Type B pancreatic cell (in vitro differentiated cells): Measurements from ENCODE around the gene PKD2L2. TPM values are rescaled to one million over a fixed set of nuclear protein-coding genes. Genes with fewer than 3 reads are reported as not detected.

Experiments used
- DNase-seq: peaks from one replicate; pipeline ENCODE4 v3.0.0; 2021; ENCODE audit warnings: mixed read lengths; ENCODE audit not compliant: unreplicated experiment; ENCODE audit errors: extremely low spot score
- H3K27ac Mint-ChIP-seq: 2 replicates; pipeline ENCODE4 v1.8.0; 2021; ENCODE audit warnings: mild to moderate bottlenecking, mixed read lengths
- H3K27me3 Mint-ChIP-seq: 2 replicates; pipeline ENCODE4 v1.8.0; 2021; ENCODE audit warnings: mixed read lengths
- H3K36me3 Mint-ChIP-seq: 2 replicates; pipeline ENCODE4 v1.8.0; 2021; ENCODE audit warnings: mixed read lengths
- H3K4me1 Mint-ChIP-seq: one replicate; pipeline ENCODE4 v1.8.0; 2021; ENCODE audit warnings: mixed read lengths; ENCODE audit not compliant: unreplicated experiment
- H3K4me3 Mint-ChIP-seq: 2 replicates; pipeline ENCODE4 v1.8.0; 2021; ENCODE audit warnings: mild to moderate bottlenecking, mixed read lengths
- H3K9me3 Mint-ChIP-seq: 2 replicates; pipeline ENCODE4 v1.8.0; 2021; ENCODE audit warnings: mixed read lengths
- total RNA-seq: library from RNA; stranded (reverse); gene quantifications from 2 replicates; pipeline ENCODE4 v1.2.1, GENCODE V29; 2021; ENCODE audit warnings: low replicate concordance
- TF ChIP-seq, protein P1 (sequence below): fragments of 200-600 bp; sonication (generic); conservative IDR thresholded peaks from 2 replicates; pipeline ENCODE4 v1.5.0; 2021; ENCODE audit warnings: antibody characterized with exemption, mild to moderate bottlenecking

Gene PKD2L2
- total RNA-seq, 1 donor from 2014 or later: not detected

- Mint-ChIP-seq H3K36me3 (no peaks in the 10 kb centered on the region), H3K27ac (no peak overlapping the region), H3K9me3 (no peaks in the 10 kb centered on the region), H3K4me1 (no peaks in the 10 kb centered on the region), H3K27me3 (no peaks in the 10 kb centered on the region), H3K4me3 (no peak overlapping the region)
- TF ChIP-seq, protein P1, sequence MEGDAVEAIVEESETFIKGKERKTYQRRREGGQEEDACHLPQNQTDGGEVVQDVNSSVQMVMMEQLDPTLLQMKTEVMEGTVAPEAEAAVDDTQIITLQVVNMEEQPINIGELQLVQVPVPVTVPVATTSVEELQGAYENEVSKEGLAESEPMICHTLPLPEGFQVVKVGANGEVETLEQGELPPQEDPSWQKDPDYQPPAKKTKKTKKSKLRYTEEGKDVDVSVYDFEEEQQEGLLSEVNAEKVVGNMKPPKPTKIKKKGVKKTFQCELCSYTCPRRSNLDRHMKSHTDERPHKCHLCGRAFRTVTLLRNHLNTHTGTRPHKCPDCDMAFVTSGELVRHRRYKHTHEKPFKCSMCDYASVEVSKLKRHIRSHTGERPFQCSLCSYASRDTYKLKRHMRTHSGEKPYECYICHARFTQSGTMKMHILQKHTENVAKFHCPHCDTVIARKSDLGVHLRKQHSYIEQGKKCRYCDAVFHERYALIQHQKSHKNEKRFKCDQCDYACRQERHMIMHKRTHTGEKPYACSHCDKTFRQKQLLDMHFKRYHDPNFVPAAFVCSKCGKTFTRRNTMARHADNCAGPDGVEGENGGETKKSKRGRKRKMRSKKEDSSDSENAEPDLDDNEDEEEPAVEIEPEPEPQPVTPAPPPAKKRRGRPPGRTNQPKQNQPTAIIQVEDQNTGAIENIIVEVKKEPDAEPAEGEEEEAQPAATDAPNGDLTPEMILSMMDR: no peak
- no peak for DNase-seq
Measured at GRCh38 chr5:137876101-137876500, 13.2 kb upstream of the PKD2L2 start.

DNA sequence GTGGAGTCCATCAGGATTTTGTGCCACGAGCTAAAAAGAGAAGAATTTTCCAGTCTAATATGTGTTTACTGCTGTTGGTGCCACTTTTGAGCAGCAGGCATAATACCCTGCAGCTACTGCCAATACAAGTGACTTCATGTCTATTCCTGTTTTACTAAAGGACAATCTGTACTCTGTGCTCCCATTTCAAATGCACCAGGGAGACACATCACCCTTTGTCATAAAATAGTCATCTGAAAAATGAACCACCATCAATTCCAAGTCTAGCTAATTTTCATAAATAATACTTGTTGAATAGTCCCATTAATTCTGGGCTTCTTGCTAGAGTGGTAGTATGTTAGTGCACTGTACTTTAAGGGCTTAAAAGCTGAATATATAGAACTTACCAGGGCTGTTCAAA, 8.9 kb upstream of the PKD2L2 start:
- no peaks in the 10 kb centered on the region for H3K4me1 Mint-ChIP-seq
- TF ChIP-seq, protein P1: no peak
- H3K9me3 Mint-ChIP-seq: no peaks in the 10 kb centered on the region
- DNase-seq: no peak
- H3K27me3 Mint-ChIP-seq: no peaks in the 10 kb centered on the region
- H3K4me3 Mint-ChIP-seq: no peak overlapping the region
- no peak overlapping the region for H3K27ac Mint-ChIP-seq
- H3K36me3 Mint-ChIP-seq: no peaks in the 10 kb centered on the region

DNA sequence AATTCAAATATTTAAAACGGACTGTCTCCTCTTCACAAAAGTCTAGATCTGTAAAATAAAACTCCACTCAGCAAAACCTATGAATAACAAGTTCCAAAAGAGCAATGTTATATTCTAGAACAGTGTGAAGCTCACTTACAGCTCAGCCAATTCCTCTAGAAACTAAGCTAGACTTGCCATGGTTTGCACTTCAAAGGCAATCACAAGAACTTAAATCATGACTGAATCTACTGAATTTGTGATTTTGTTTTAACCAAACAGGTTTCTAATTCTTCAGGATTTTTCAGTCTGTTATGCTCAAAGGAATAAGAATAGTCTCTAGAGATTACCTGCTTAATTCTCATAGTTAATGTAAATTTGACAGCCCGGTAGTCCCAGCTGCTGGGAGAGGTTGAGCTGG, 1.4 kb upstream of the PKD2L2 start:
- no peak for DNase-seq
- H3K27ac Mint-ChIP-seq: no peak overlapping the region
- TF ChIP-seq, protein P1: no peak

GRCh38 chr5:137888466-137888862, 793 bp upstream of the PKD2L2 start:
- no peak for DNase-seq
- H3K27ac Mint-ChIP-seq: no peak overlapping the region
- no peaks in the 10 kb centered on the region for H3K36me3 Mint-ChIP-seq
- H3K27me3 Mint-ChIP-seq: no peaks in the 10 kb centered on the region
- TF ChIP-seq, protein P1: no peak
- peaks cover 11% of the 10 kb centered on the region for H3K4me1 Mint-ChIP-seq
- H3K9me3 Mint-ChIP-seq: peaks cover 4% of the 10 kb centered on the region
- H3K4me3 Mint-ChIP-seq: peak overlapping the region; percentile 64

More for the DNA sequence above, 1.4 kb upstream of the PKD2L2 start:
- peaks cover 4% of the 10 kb centered on the region for H3K9me3 Mint-ChIP-seq
- H3K4me3 Mint-ChIP-seq: no peak overlapping the region
- no peaks in the 10 kb centered on the region for H3K27me3 Mint-ChIP-seq
- peaks cover 11% of the 10 kb centered on the region for H3K4me1 Mint-ChIP-seq
- no peaks in the 10 kb centered on the region for H3K36me3 Mint-ChIP-seq

- no peaks in the 10 kb centered on the region for H3K27me3 Mint-ChIP-seq
- H3K36me3 Mint-ChIP-seq: no peaks in the 10 kb centered on the region
- H3K4me3 Mint-ChIP-seq: no peak overlapping the region
- H3K27ac Mint-ChIP-seq: no peak overlapping the region
- no peak for DNase-seq
- H3K9me3 Mint-ChIP-seq: peaks cover 4% of the 10 kb centered on the region
- H3K4me1 Mint-ChIP-seq: peaks cover 11% of the 10 kb centered on the region
- TF ChIP-seq, protein P1: no peak
Measured at GRCh38 chr5:137890845-137891244, 1.6 kb downstream of the PKD2L2 start.

GRCh38 chr5:137891849-137892248, 2.6 kb downstream of the PKD2L2 start:
- Mint-ChIP-seq H3K4me1 (peaks cover 11% of the 10 kb centered on the region), H3K4me3 (no peak overlapping the region), H3K27me3 (no peaks in the 10 kb centered on the region), H3K27ac (no peak overlapping the region), H3K36me3 (no peaks in the 10 kb centered on the region), H3K9me3 (peaks cover 4% of the 10 kb centered on the region)
- TF ChIP-seq, protein P1: peak; percentile 65
- DNase-seq: no peak
